ENCODE measurements around the gene ENO2.
A peak's percentile ranks its signal among the peaks of the same experiment; 100 is the strongest.

The ENO2 gene

GRCh38 chr12:6912164-6912935 is 2.0 kb upstream of the ENO2 start:
- DNase-seq (ENCODE audit: low spot score), result no peak

- peak; percentile 27 for DNase-seq (ENCODE audit: low spot score)
These were observed 788 bp downstream of the ENO2 start for GRCh38 chr12:6914947-6915788.

- no peak for DNase-seq (ENCODE audit: low spot score)
These were observed 1.5 kb downstream of the ENO2 start for GRCh38 chr12:6915789-6916285.

- DNase-seq (ENCODE audit: low spot score), result no peak
These were observed 2.2 kb downstream of the ENO2 start for GRCh38 chr12:6916426-6917200.

- DNase-seq (ENCODE audit: low spot score), result no peak
These were observed 3.3 kb downstream of the ENO2 start for GRCh38 chr12:6917491-6918231.

- no peak for DNase-seq (ENCODE audit: low spot score)
These were observed 5.2 kb downstream of the ENO2 start for GRCh38 chr12:6919588-6919987.

- DNase-seq (ENCODE audit: low spot score), result no peak
These were observed 7.2 kb downstream of the ENO2 start for GRCh38 chr12:6921539-6921938.

GRCh38 chr12:6921996-6922946 is 7.9 kb downstream of the ENO2 start:
- DNase-seq (ENCODE audit: low spot score), result peak; percentile 40

GRCh38 chr12:6923003-6923732 is 8.8 kb downstream of the ENO2 start:
- no peak for DNase-seq (ENCODE audit: low spot score)

GRCh38 chr12:6923851-6924250 is 9.5 kb downstream of the ENO2 start:
- no peak for DNase-seq (ENCODE audit: low spot score)

- no peak for DNase-seq (ENCODE audit: low spot score)
These were observed 10.8 kb downstream of the ENO2 start for GRCh38 chr12:6925239-6925539.

- peak; percentile 80 for DNase-seq (ENCODE audit: low spot score)
These were observed 11.3 kb downstream of the ENO2 start for GRCh38 chr12:6925540-6926279.

- peak; percentile 92 for DNase-seq (ENCODE audit: low spot score)
These were observed 13.1 kb downstream of the ENO2 start, which contains the start of gene ATN1 for GRCh38 chr12:6927379-6928021. ATN1 (plus strand) TSS chr12:6927959; CDS start chr12:6934002, 6,043 bp downstream.

- no peak for DNase-seq (ENCODE audit: low spot score)
These were observed 13.8 kb downstream of the ENO2 start for GRCh38 chr12:6928022-6928702.

- DNase-seq (ENCODE audit: low spot score), result no peak
These were observed 14.5 kb downstream of the ENO2 start for GRCh38 chr12:6928703-6929407.

GRCh38 chr12:6929466-6930452 is 15.4 kb downstream of the ENO2 start:
- no peak for DNase-seq (ENCODE audit: low spot score)

Measured in Ammon's horn (tissue), 1 donor.